Smooth muscle cell of the brain vasculature (primary cell): ENCODE data around the gene PROS1.
"Not testable (repeated sequence)": the region's sequence is repeated elsewhere in the genome, so short reads cannot be mapped to it uniquely, and the experiment has no call there.

Experiments
- DNase-seq: peaks from one replicate; pipeline ENCODE4 v3.0.0-alpha.2; 2012; ENCODE audit warnings: low read depth, low spot score

Gene PROS1

DNA sequence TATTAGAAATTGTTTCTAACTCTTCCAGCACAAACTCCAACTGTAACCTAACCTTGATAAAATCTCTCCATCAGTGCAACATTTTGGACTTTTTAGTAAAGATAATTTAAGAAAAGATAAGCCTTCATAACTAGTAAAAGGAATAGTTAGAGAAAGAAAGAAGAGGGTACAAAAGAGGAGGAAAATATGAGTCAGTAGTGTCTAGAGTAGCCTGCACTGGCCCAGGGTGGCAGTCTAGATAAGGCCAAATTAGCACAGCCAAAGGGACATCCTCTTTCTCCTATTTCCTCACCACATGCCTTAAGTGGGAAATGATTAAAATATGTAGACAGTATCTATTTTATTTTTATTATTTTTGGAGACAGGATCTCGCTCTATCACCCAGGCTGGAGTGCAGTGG lies 3.7 kb downstream of the PROS1 start:
- DNase-seq: no peak

- DNase-seq: no peak
Observed at GRCh38 chr3:93969443-93969842, 4.3 kb downstream of the PROS1 start.

- not testable (repeated sequence) for DNase-seq
Observed at GRCh38 chr3:93965106-93965505, 8.6 kb downstream of the PROS1 start.

GRCh38 chr3:93962798-93963197 lies 10.9 kb downstream of the PROS1 start:
- DNase-seq: no peak

GRCh38 chr3:93961489-93961888 lies 12.2 kb downstream of the PROS1 start:
- no peak for DNase-seq

DNA sequence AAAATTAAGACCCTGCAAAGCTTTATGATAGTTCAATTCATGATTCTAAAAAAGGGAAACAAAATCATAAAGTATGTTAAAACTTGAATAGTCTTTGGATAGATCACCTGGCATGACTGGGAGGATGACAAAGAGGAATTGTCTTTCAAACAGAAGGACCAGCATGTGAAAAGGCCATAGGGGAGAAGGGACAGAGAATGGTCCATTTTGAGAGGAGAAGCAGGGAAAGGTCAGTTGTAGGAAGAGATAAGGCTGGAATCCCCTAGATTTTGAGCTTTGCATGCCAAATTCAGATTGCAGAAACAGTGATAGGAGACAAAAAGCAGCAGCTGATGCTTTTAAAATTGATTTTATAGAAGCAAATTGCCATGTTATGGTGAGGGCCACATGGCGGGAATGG lies 12.7 kb downstream of the PROS1 start:
- no peak for DNase-seq

DNA sequence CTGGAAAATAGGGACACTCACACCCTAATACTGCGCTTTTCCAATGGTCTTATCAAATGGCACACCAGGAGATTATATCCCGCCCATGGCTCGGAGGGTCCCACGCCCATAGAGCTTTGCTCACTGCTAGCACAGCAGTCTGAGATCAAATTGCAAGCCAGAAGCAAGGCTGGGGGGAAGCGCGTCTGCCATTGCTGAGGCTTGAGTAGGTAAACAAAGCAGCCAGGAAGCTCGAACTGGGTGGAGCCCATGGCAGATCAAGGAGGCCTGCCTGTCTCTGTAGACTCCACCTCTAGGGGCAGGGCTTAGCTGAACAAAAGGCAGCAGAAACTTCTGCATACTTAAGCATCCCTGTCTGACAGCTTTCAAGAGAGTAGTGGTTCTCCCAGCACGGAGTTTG lies 23.7 kb downstream of the PROS1 start:
- not testable (repeated sequence) for DNase-seq

DNA sequence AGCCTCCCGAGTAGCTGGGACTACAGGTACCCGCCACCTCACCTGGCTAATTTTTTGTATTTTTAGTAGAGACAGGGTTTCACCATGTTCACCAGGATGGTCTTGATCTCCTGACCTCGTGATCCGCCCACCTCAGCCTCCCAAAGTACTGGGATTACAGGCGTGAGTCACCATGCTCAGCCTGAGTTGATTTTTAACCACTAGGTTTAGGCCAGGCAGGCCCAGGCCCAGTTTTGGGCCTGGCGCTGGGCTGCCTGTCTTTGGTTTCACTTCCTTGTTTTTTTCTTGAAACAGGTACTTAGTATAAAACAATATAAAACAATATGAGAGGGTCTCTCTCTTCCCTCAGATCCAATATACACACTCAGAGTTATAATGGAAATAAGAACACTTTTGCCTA lies 36.2 kb downstream of the PROS1 start:
- DNase-seq: not testable (repeated sequence)

- no peak for DNase-seq
Observed at GRCh38 chr3:93936549-93936948, 37.1 kb downstream of the PROS1 start.

DNA sequence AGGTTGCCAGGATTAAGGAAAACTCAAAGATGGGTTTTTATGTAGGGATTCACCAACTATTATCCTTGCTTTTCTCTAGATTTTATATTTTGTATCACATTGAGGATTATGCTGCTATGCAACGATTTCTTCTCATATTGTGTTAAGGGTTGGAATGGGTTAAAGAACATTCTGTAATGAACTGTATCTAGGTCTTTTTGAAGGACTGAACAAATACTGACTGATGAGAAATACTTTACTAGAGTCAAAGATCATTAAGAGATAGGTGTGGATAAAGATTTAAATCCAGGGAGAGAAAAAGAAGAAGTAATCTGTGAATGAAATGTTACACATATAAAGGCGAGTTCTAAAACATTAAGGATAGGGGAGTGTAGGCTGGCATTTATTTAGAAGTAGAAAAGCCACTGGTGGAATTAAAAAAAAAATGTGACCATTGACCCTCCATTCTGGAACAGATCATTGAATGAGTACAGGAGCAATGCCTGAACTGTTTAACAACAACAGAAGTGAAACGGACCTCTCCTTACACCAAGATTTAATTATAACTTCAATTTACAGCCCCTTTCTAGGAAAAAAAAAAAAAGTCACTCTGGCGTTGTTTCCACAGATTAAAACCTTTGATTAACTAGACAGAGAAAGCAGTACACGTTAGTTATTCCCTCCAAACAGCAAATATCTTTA lies 39.2 kb downstream of the PROS1 start:
- DNase-seq: no peak

DNA sequence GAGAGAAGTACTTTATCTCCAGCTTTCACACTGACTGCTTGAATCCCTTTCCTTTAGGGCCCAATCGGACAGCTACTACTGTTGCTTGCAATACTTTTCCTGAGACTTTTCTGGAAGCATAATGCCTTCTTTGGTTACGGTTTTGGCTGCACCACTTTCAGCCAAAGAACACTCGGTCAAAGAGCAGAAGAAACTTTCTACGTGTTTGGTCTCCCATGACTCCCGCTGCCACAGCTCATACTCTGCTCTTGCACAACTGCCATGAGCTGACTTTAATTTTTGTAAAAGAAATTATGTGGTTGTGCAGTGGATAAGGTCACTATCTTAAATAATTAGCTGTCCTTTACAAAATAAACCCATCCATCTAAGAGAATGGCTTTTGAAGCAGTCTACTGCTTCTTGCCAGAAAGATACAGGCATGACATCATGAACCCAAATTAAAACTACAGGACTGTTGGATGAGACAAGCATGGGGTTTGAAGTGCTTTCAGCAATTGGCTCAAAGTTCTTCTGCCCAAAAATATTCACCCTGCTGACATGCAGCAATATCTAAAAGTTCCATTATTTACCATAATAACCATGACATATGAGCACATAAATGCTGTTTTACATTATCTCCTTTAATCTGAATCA lies 42.0 kb downstream of the PROS1 start:
- DNase-seq: no peak

DNA sequence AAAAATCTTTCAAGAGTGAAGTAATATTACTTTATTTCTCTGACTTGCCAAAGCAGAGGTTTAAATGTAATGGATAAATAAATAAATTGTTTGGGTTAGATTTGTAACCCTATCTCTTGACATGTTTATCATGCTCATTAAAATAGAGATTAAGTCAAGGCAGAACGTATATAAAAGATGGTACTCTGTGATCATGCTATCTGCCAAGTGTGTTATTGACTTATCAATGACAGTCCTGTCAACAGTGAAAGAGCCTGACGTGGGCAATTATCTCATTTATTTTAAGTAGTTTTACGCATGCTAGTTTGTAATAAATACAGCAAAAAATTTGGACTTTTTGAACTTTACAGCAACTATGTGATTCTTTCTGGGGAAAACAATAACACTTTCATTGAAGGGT lies 43.7 kb downstream of the PROS1 start:
- DNase-seq: no peak

- no peak for DNase-seq
Observed at GRCh38 chr3:93926789-93927188, 46.9 kb downstream of the PROS1 start.

GRCh38 chr3:93924491-93924890 lies 49.2 kb downstream of the PROS1 start:
- no peak for DNase-seq

GRCh38 chr3:93923006-93923405 lies 50.7 kb downstream of the PROS1 start:
- no peak for DNase-seq

GRCh38 chr3:93917546-93918029 lies 56.1 kb downstream of the PROS1 start:
- not testable (repeated sequence) for DNase-seq

DNA sequence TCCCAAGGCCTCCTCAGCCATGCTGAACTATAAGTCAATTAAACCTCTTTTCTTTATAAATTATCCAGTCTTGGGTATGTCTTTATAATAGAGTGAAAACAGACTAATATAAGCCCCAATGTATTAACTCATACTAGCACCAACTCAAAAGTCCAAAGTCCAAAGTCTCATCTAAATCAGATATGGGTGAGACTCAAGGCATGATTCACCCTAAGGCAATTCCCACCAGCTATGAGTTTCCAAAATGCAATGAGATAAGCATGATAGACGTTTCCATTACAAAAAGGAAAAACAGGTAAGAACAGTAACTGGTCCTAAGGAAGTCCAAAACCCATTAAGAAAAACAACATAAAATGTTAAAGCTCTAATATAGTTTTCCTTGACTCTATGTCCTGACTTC lies 60.1 kb downstream of the PROS1 start:
- DNase-seq: not testable (repeated sequence)

DNA sequence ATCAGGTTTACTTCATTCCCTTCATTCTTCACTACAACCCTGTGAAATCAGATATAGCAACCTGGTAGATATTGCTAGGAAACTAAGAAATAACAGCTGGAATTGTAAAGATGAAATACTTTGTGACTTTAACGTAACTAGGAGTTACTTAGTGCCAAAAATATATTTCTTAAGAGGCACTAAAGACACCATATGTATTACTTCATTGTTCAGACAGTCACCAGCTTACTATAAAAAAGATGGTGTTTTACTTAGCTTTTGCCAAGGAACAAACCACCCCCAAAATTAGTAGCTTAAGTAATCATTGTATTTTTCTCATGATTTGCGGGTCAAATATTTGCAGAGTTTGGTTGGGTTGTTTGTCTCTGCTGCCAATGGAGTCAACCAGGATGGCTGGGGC lies 62.5 kb downstream of the PROS1 start:
- no peak for DNase-seq

DNA sequence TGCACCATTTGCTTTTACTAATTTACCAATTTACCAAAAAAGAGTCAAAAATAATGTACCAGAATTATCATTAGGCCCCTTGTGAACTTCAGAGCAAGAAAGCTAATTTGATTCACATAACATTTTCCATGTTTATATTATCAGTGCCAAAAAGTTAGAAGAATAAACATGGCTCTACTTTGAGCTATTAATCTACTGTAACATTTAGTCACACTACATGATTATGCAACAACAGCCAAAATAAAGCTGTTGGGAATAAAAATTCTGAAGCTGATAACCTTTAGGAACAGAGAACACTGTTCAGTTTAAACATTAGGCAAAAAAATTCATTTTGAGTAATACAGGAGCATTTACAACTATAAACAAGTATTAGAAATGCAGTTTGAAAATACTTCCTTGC lies 63.6 kb downstream of the PROS1 start:
- no peak for DNase-seq

DNA sequence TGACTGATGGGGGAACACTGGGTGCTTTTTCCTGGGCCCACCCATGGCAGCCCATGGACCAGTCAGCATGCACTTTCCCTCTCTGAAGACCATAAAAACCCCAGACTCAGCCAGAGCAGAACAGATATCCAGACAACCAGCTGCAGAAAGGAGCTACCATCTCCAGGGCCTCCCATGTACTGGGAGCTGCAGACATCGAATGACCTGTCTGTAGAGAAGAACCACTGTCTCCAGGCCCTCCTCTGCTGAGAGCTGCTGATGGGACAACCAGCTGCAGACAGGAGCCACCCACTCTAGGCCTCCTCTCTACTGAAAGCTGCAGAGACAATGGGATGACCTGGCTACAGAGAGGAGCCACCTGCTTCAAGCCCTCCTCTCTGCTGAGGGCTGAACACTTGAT lies 66.6 kb downstream of the PROS1 start:
- no peak for DNase-seq

GRCh38 chr3:93906245-93906644 lies 67.5 kb downstream of the PROS1 start:
- no peak for DNase-seq

- no peak for DNase-seq
Observed at GRCh38 chr3:93904568-93904967, 69.1 kb downstream of the PROS1 start.

- DNase-seq: not testable (repeated sequence)
Observed at GRCh38 chr3:93878250-93879017, 95.3 kb downstream of the PROS1 start.
